AG04449 (cell line): ENCODE results near the gene CHRM4.

Experiments
- CTCF ChIA-PET: fragments of 350-600 bp; formaldehyde crosslinking; extraction: SDS; loops from one replicate; lab custom pipeline; 2021; ENCODE audit warnings: antibody characterized with exemption; lab: Yijun Ruan, JAX
- POLR2A ChIA-PET: fragments of 400-600, 350-600 bp; formaldehyde crosslinking; extraction: SDS; loops from one replicate; lab custom pipeline; 2020; ENCODE audit warnings: antibody characterized with exemption, inconsistent platforms; lab: Yijun Ruan, JAX
- DNase-seq: peaks from one replicate; pipeline ENCODE4 v3.0.0-alpha.2; 2010; ENCODE audit warnings: low read depth, low spot score
- H3K4me3 ChIP-seq: 2 replicates; pipeline ENCODE4 v1.5.1; 2011; ENCODE audit warnings: low read depth, mild to moderate bottlenecking, control low read depth, low read length
- TF ChIP-seq, protein P1 (sequence below): IDR thresholded peaks from one replicate; pipeline ENCODE4 v1.5.1; 2011; ENCODE audit warnings: mild to moderate bottlenecking, moderate library complexity, low read length, control low read depth, inconsistent platforms; ENCODE audit not compliant: insufficient read depth; ENCODE audit errors: missing control alignments

The CHRM4 gene

DNA sequence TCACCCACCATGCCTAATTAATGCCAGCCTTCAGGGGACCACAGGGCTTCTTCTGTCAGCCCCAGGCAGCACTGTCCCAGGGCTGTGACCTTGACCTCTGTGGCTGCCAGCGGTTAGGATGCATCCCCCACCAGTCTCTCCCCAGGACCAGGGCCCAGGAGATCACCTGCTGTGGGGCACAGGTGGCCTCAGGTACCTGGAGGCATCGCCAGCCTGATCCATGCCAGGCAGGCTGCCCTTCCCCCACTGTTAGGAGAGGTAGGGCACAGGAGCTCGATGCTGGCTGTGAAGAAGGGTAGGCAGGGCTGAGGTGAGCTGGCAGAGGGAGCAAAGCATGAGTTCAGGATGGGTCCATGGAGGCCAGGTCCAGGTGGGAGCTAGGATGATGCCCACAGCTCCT lies 26.8 kb downstream of the CHRM4 start:
- POLR2A ChIA-PET, result no interaction called here
- CTCF ChIA-PET, result interaction anchor here (1.0 to 27.5 kb wide), 10 partner anchors 13 to 204 kb away, joined by 3 to 498 read pairs (median 4); partner anchors contain the start of gene DGKZ
- TF ChIP-seq, protein P1, sequence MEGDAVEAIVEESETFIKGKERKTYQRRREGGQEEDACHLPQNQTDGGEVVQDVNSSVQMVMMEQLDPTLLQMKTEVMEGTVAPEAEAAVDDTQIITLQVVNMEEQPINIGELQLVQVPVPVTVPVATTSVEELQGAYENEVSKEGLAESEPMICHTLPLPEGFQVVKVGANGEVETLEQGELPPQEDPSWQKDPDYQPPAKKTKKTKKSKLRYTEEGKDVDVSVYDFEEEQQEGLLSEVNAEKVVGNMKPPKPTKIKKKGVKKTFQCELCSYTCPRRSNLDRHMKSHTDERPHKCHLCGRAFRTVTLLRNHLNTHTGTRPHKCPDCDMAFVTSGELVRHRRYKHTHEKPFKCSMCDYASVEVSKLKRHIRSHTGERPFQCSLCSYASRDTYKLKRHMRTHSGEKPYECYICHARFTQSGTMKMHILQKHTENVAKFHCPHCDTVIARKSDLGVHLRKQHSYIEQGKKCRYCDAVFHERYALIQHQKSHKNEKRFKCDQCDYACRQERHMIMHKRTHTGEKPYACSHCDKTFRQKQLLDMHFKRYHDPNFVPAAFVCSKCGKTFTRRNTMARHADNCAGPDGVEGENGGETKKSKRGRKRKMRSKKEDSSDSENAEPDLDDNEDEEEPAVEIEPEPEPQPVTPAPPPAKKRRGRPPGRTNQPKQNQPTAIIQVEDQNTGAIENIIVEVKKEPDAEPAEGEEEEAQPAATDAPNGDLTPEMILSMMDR, result no peak
- H3K4me3 ChIP-seq, result no peak overlapping the region
- DNase-seq, result no peak

DNA sequence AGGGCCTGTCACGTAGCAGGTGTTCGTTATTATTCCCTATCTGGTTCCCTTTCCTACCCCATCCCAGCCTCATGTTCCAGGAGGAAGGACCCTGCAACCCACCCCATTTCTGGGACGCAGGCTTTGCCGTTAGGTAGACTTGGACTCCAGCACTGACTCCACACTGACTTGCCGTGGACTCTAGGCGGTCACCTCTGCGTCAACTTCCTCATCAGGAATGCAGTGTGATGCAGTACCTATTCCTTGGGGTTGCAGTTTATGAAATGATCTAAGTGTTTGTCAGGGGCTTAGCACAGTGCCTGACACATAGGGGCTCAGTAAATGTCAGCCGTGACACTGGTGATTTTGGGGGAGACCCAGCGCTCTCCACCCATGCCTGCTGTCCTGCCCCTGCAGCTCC lies 27.5 kb downstream of the CHRM4 start:
- ChIA-PET CTCF (interaction anchor here (1.2 to 27.5 kb wide), 6 partner anchors 14 to 126 kb away, joined by 4 to 498 read pairs (median 8); partner anchors contain the start of gene DGKZ), POLR2A (no interaction called here)
- DNase-seq, result no peak
- H3K4me3 ChIP-seq, result no peak overlapping the region
- TF ChIP-seq, protein P1, result no peak

DNA sequence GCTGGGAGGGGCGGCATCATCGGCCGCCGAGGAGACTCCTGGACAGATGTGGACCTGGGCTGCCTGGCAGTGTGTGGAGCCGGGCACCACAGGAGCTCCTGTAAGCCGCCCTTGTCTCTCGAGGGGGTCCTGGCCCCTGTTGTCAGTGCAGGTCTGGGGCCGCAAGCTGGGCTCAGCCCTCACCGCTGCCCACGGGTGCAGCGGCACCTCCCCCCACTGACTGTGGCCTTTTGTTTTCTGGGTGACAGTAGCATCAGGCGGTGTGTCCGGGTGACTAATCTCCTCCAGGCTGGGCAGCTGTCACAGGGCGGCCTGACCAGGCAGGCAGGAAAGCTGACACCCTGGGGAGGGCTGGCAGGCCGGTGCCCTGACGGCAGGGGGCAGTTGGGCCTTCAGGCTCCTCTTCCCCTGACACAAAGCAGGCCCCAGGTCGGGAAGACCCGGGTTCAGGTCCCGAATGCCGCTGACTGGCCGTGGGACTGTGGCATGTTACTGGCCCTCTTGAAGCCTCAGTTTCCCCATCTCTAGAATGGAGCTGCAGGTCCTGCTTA lies 28.0 kb downstream of the CHRM4 start:
- CTCF ChIA-PET, result interaction anchor here (1.1 to 27.5 kb wide), 7 partner anchors 13 to 166 kb away, joined by 4 to 498 read pairs (median 6); partner anchors contain the start of gene DGKZ
- TF ChIP-seq, protein P1, result no peak
- DNase-seq, result no peak
- POLR2A ChIA-PET, result no interaction called here
- H3K4me3 ChIP-seq, result no peak overlapping the region

DNA sequence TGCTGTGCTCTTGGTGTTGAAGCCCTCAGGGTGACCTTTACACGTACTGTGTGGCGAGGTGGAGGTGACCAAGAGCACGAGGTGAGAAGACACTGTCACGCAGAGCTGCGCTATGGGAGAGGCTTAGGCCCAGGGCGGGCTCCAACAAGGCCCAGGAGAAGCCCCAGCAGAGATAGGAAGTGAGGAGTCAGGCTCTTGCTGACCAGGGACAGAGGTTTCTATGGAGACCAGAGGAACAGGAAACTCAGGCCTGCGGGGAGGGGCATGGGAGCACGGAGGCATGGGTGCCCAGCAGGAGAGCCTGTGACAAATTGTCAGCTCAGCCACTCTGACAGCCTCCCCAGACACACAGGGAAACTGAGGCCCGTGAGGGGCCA lies 28.6 kb downstream of the CHRM4 start:
- POLR2A ChIA-PET, result no interaction called here
- no peak for DNase-seq

DNA sequence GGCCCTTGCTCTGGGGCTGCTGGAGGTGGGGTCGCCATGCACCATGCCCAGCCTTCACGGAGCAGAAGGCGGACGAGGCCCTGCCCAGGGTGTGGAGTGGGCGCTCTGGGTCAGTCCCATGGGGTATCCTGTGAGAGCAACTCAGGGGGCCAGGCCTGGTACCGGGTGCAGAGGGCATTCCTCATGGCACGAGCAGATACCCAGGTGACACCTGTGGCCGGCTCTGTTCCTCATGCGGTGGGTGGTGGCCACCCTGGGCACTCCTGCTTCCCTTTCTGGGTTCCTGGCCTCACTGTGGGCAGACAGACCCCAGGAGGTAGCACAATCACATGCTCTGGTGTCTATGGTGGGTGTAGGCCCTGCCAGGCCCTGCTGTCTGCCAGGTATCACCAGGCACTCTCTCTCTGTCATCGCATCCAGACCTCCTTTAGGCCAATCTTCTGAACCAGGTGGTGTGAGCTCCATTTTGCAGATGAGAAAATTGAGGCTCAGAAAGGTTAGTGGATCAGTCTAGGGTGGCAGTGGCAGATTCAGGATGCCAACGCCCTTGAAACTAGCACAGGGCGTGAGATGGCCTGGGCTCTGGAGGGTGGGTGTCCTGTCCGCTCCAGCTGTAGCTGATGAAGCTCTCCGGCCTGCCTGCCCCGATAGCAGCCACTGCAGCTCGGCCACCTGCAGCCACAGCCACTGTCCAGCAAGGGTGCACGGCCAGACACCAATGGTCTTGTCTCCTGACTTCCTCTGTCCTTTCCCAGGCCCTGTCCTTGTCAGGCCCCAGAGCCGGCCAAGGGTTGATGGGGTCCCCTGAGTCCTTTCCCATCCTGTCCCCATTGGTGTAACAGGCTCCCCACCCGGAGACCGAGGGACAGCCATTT lies 29.2 kb downstream of the CHRM4 start:
- DNase-seq, result no peak
- H3K4me3 ChIP-seq, result peak overlapping the region; percentile 37; the same call in 1 of the 2 replicates
- POLR2A ChIA-PET, result no interaction called here
- CTCF ChIA-PET, result interaction anchor here (1.0 to 27.5 kb wide), 6 partner anchors 1 to 167 kb away, joined by 3 to 498 read pairs (median 10); partner anchors contain the start of gene DGKZ
- TF ChIP-seq, protein P1, result no peak

More for the DNA sequence above, 28.6 kb downstream of the CHRM4 start:
- CTCF ChIA-PET, result interaction anchor here (1.0 to 27.5 kb wide), 7 partner anchors 13 to 166 kb away, joined by 3 to 498 read pairs (median 6); partner anchors contain the start of gene DGKZ
- H3K4me3 ChIP-seq, result no peak overlapping the region
- TF ChIP-seq, protein P1, result no peak
